ENCODE results near the gene ZNF608.
A peak's percentile ranks its signal among the peaks of the same experiment; 100 is the strongest.

Gene ZNF608

DNA sequence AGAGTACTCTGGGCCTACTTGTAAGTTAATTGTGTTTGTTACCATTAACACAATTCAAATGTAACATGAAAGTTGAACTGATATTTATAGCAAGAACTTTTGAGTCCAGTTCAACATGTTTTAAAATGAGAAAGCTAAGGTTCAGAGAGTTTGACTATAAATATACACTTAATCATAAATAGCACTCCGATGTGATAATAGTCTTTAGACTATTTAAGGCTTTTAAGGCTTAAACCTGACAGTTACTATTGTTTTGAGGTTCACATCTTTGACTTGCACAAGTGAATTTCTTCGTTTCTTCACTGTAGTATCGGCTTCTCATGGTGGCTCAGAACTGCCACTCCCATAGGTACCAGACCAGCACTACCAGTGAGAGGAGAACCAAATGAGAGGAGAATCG, 42.4 kb downstream of the ZNF608 start:
- intact Hi-C loops (cut with DNase I; ENCODE audit: low total_unique reads) = no loop called here
- Histone ChIP-seq H3K4me3 (no peak overlapping the region), H3K9me3 (no peaks in the 10 kb centered on the region), H3K4me1 (peaks cover 0 to 17% (median 5%) of the 10 kb centered on the region in 4 donors), H3K27me3 (no peaks in the 10 kb centered on the region), H3K27ac (no peak overlapping the region), H3K36me3 (no peaks in the 10 kb centered on the region)
- TF ChIP-seq, protein P1, sequence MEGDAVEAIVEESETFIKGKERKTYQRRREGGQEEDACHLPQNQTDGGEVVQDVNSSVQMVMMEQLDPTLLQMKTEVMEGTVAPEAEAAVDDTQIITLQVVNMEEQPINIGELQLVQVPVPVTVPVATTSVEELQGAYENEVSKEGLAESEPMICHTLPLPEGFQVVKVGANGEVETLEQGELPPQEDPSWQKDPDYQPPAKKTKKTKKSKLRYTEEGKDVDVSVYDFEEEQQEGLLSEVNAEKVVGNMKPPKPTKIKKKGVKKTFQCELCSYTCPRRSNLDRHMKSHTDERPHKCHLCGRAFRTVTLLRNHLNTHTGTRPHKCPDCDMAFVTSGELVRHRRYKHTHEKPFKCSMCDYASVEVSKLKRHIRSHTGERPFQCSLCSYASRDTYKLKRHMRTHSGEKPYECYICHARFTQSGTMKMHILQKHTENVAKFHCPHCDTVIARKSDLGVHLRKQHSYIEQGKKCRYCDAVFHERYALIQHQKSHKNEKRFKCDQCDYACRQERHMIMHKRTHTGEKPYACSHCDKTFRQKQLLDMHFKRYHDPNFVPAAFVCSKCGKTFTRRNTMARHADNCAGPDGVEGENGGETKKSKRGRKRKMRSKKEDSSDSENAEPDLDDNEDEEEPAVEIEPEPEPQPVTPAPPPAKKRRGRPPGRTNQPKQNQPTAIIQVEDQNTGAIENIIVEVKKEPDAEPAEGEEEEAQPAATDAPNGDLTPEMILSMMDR (IDR thresholded peaks at IDR 0.05) = no peak
- no peak for DNase-seq

- H3K27ac ChIP-seq = no peak overlapping the region
- intact Hi-C loops (cut with DNase I; ENCODE audit: low total_unique reads) = no loop called here
- TF ChIP-seq, protein P1 (IDR thresholded peaks at IDR 0.05) = no peak
- no peaks in the 10 kb centered on the region for H3K36me3 ChIP-seq
- no peaks in the 10 kb centered on the region for H3K27me3 ChIP-seq
- no peak overlapping the region for H3K4me3 ChIP-seq
- peaks cover 0 to 26% (median 16%) of the 10 kb centered on the region in 4 donors for H3K4me1 ChIP-seq
- no peak for DNase-seq
- H3K9me3 ChIP-seq = no peaks in the 10 kb centered on the region
These were observed 43.9 kb downstream of the ZNF608 start for GRCh38 chr5:124702525-124702924.

DNA sequence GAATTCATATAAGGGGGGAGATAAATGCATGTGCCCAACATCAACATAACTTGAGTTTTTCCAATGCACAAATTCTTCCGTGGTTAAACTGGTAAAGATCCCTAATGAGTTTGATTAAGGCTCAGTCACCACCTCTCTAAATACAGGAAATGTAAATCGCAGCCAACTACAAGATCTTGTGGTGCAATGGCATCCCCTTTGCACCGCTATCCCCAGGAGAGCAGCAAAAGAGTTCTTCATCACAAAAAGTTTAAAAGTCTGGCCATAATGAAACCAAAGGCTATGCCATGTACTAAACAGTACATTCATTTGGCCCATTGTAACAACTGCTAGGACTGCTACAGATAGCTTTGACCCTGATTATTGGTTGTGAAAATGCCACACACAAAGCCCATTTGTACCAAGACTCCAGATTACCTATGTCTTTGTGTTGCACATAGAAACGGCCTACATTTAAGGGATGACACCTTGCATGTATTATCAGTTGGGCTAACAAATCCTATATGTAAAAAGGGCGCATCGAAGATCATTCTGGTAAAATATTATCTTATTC, 44.5 kb downstream of the ZNF608 start:
- H3K27ac ChIP-seq = no peak overlapping the region
- intact Hi-C loops (cut with DNase I; ENCODE audit: low total_unique reads) = no loop called here

GRCh38 chr5:124701016-124701415, 45.4 kb downstream of the ZNF608 start:
- H3K27me3 ChIP-seq = no peaks in the 10 kb centered on the region
- H3K36me3 ChIP-seq = no peaks in the 10 kb centered on the region
- H3K27ac ChIP-seq = no peak overlapping the region
- intact Hi-C loops (cut with DNase I; ENCODE audit: low total_unique reads) = no loop called here
- H3K4me1 ChIP-seq = peaks cover 0 to 26% (median 15%) of the 10 kb centered on the region in 4 donors
- TF ChIP-seq, protein P1 (IDR thresholded peaks at IDR 0.05) = no peak
- DNase-seq = no peak
- H3K4me3 ChIP-seq = no peak overlapping the region
- no peaks in the 10 kb centered on the region for H3K9me3 ChIP-seq

More for the DNA sequence above, 44.5 kb downstream of the ZNF608 start:
- TF ChIP-seq, protein P1 (IDR thresholded peaks at IDR 0.05) = no peak
- Histone ChIP-seq H3K4me3 (no peak overlapping the region), H3K9me3 (no peaks in the 10 kb centered on the region), H3K27me3 (no peaks in the 10 kb centered on the region), H3K36me3 (no peaks in the 10 kb centered on the region), H3K4me1 (peaks cover 0 to 26% (median 17%) of the 10 kb centered on the region in 4 donors)
- DNase-seq = no peak

- Histone ChIP-seq H3K36me3 (no peaks in the 10 kb centered on the region), H3K4me3 (no peak overlapping the region), H3K27me3 (no peaks in the 10 kb centered on the region), H3K27ac (no peak overlapping the region), H3K9me3 (no peaks in the 10 kb centered on the region), H3K4me1 (peaks cover 0 to 26% (median 15%) of the 10 kb centered on the region in 4 donors)
- TF ChIP-seq, protein P1 (IDR thresholded peaks at IDR 0.05) = no peak
- DNase-seq = no peak
- intact Hi-C loops (cut with DNase I; ENCODE audit: low total_unique reads) = no loop called here
These were observed 46.1 kb downstream of the ZNF608 start for GRCh38 chr5:124700333-124700732.

GRCh38 chr5:124698770-124699169, 47.7 kb downstream of the ZNF608 start:
- H3K27me3 ChIP-seq = no peaks in the 10 kb centered on the region
- H3K4me3 ChIP-seq = no peak overlapping the region
- peaks cover 0 to 26% (median 13%) of the 10 kb centered on the region in 4 donors for H3K4me1 ChIP-seq
- DNase-seq = no peak
- no peaks in the 10 kb centered on the region for H3K9me3 ChIP-seq
- intact Hi-C loops (cut with DNase I; ENCODE audit: low total_unique reads) = no loop called here
- TF ChIP-seq, protein P1 (IDR thresholded peaks at IDR 0.05) = no peak
- no peaks in the 10 kb centered on the region for H3K36me3 ChIP-seq
- peak overlapping the region; percentile 61 to 63 for H3K27ac ChIP-seq
